Suprapubic skin (tissue), 4 donors: ENCODE measurements around the gene AUTS2. TPM values are rescaled to one million over a fixed set of nuclear protein-coding genes. Genes with fewer than 3 reads are reported as not detected.

Experiments used
- DNase-seq, 2 donors: peaks; one replicate each; pipeline ENCODE4 v3.0.0-alpha.2; 2019; ENCODE audit warnings: low spot score in 2 of 2
- H3K27ac ChIP-seq: fragments of 200-600 bp; sonication (generic); one replicate; pipeline ENCODE4 v1.5.1; 2019
- H3K27me3 ChIP-seq: fragments of 200-600 bp; sonication (generic); one replicate; pipeline ENCODE4 v1.5.1; 2019
- H3K36me3 ChIP-seq: fragments of 200-600 bp; sonication (generic); one replicate; pipeline ENCODE4 v1.5.1; 2019
- H3K4me1 ChIP-seq: fragments of 200-600 bp; sonication (generic); one replicate; pipeline ENCODE4 v1.5.1; 2019
- H3K4me3 ChIP-seq: fragments of 200-600 bp; sonication (generic); one replicate; pipeline ENCODE4 v1.5.1; 2019; ENCODE audit warnings: mild to moderate bottlenecking
- H3K9me3 ChIP-seq: fragments of 200-600 bp; sonication (generic); one replicate; pipeline ENCODE4 v1.5.1; 2019
- EP300 ChIP-seq: sonication (generic); formaldehyde crosslinking; IDR thresholded peaks from one replicate; pipeline ENCODE4 v1.6.1; 2017; ENCODE audit warnings: antibody characterized with exemption
- POLR2A ChIP-seq, 2 donors: fragments of 450-650 bp; IDR thresholded peaks; one replicate each; pipeline ENCODE4 v1.6.1; 2017; ENCODE audit warnings: antibody characterized with exemption in 2 of 2, mild to moderate bottlenecking in 2 of 2, moderate library complexity in 2 of 2
- POLR2AphosphoS5 ChIP-seq, 3 donors: sonication (generic); formaldehyde crosslinking; IDR thresholded peaks; one replicate each; pipeline ENCODE4 v1.6.1; 2017; ENCODE audit warnings: antibody characterized with exemption in 3 of 3
- WGBS: methylation state at CpG from one replicate; pipeline ENCODE4 v1.1.5; 2018; 5-methylcytosine and 5-hydroxymethylcytosine counted together
- total RNA-seq, 4 donors: library from RNA; depleted of rRNA; stranded (reverse); fragments of >200 nt; gene quantifications; one replicate each; pipeline ENCODE4 v1.1.0, GENCODE V29; 2016
- TF ChIP-seq, protein P1 (sequence below), 2 donors: fragments of 200-600 bp in 1 of 2; fragments of 450-650 bp in 1 of 2; sonication (generic) in 1 of 2; IDR thresholded peaks; one replicate each; pipeline ENCODE4 v1.5.1; 2016 to 2019; ENCODE audit warnings: antibody characterized with exemption in 2 of 2, mild to moderate bottlenecking in 1 of 2, moderate library complexity in 1 of 2

The AUTS2 gene
- total RNA-seq, 4 donors from 2014 or later, result 31.0 to 102 (median 56.4) TPM

DNA sequence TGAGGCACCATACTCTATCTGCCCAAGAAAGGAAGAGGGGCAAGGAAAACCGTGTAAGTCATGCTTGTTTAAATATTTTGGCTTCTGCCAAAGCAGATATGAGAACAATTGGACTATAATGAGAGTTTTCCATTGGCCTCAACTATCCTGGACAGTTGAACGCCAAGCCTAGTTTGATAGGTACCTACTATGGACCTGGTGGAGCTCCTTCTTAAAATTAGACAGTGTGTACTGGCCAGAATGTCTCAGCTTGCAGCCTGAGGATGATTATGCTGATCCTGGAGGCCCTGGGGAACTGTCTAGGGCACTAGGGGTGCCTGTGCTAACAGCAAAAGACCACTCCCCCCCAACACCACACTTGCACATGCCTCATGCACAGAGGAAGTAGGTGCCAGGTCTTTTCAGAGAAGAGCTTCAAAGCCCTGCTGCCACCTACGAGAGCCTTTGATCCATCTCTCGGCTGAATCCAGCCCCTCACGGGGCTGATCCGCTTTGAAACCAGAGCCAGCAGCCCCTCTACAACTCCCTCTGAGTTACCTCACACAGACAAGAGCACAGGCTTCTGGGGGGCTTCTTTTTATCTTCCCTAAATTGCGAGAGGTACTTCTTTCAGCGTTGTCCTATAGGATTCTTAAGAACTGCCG, 1059.8 kb downstream of the AUTS2 start:
- no peaks in the 10 kb centered on the region for H3K36me3 ChIP-seq
- WGBS, result 90% methylated on average over 9 of the region's 9 CpGs
- H3K27me3 ChIP-seq, result no peaks in the 10 kb centered on the region
- no peaks in the 10 kb centered on the region for H3K9me3 ChIP-seq
- no peak overlapping the region for H3K4me3 ChIP-seq
- no peak for DNase-seq
- H3K4me1 ChIP-seq, result no peaks in the 10 kb centered on the region
- H3K27ac ChIP-seq, result no peak overlapping the region
- TF ChIP-seq POLR2AphosphoS5 (IDR thresholded peaks at IDR 0.05) (no peak), EP300 (no peak)

DNA sequence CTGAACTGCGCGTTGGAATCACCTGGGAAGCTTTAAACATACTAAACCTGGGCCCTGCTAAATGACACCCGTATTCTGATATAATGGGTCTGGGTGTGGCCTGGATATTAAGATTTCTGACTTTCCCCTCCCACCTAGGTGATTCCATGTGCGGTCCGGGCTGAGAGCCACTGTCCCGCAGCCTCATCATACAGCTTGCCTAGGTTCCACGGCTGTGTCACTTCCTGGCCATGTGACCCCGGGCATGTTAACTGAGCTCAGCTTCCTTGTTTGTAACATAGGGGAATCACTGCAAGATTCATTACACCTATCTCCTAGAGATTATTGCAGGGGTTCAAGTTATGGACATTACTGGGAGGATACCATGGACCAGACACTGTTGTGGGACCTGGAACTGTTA, 1061.0 kb downstream of the AUTS2 start:
- TF ChIP-seq EP300 (no peak), POLR2A (IDR thresholded peaks at IDR 0.05) (no peak), POLR2AphosphoS5 (IDR thresholded peaks at IDR 0.05) (no peak)
- TF ChIP-seq, protein P1, sequence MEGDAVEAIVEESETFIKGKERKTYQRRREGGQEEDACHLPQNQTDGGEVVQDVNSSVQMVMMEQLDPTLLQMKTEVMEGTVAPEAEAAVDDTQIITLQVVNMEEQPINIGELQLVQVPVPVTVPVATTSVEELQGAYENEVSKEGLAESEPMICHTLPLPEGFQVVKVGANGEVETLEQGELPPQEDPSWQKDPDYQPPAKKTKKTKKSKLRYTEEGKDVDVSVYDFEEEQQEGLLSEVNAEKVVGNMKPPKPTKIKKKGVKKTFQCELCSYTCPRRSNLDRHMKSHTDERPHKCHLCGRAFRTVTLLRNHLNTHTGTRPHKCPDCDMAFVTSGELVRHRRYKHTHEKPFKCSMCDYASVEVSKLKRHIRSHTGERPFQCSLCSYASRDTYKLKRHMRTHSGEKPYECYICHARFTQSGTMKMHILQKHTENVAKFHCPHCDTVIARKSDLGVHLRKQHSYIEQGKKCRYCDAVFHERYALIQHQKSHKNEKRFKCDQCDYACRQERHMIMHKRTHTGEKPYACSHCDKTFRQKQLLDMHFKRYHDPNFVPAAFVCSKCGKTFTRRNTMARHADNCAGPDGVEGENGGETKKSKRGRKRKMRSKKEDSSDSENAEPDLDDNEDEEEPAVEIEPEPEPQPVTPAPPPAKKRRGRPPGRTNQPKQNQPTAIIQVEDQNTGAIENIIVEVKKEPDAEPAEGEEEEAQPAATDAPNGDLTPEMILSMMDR (IDR thresholded peaks at IDR 0.05), result no peak
- no peak for DNase-seq
- Histone ChIP-seq H3K9me3 (no peaks in the 10 kb centered on the region), H3K27me3 (no peaks in the 10 kb centered on the region), H3K4me1 (no peaks in the 10 kb centered on the region), H3K27ac (no peak overlapping the region), H3K4me3 (no peak overlapping the region), H3K36me3 (no peaks in the 10 kb centered on the region)
- WGBS, result 89% methylated on average over 6 of the region's 8 CpGs

DNA sequence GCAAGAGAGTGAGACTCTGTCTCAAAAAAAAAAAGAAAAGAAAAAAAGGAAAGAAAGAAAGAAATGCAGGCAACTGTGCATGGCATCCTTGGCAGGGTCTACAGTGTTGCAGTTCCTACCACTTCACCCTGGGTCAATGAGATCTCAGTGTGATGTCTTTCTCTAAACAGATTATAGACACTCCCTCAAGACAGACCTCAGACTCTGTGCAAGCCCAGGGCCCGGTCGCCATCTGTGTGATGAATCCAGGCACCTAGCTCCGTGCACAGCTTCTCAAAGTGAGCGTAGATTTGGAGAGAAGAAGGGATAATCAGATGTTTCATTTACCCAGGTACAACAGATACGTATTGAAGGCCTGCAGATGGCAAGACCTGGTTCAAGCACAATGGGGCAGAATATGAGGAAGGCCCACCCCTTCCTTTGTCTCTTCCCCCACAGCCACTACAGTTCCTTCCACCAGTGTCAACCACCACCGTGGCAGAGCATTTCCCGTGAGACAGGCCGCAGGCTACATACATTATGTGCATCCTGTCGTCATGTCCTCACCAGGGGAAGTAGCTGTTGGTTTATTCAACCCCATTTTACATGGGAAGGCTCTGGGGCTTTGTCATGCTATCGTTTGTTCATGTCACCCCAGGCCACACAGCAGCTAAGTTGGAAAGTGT, 1062.0 kb downstream of the AUTS2 start:
- no peaks in the 10 kb centered on the region for H3K36me3 ChIP-seq
- DNase-seq, result no peak
- no peak overlapping the region for H3K27ac ChIP-seq
- H3K4me3 ChIP-seq, result no peak overlapping the region
- WGBS, result 93% methylated on average over 10 of the region's 10 CpGs
- H3K4me1 ChIP-seq, result no peaks in the 10 kb centered on the region
- H3K9me3 ChIP-seq, result no peaks in the 10 kb centered on the region
- TF ChIP-seq POLR2AphosphoS5 (IDR thresholded peaks at IDR 0.05) (no peak), POLR2A (IDR thresholded peaks at IDR 0.05) (no peak), EP300 (no peak)
- TF ChIP-seq, protein P1 (IDR thresholded peaks at IDR 0.05), result no peak
- H3K27me3 ChIP-seq, result no peaks in the 10 kb centered on the region

DNA sequence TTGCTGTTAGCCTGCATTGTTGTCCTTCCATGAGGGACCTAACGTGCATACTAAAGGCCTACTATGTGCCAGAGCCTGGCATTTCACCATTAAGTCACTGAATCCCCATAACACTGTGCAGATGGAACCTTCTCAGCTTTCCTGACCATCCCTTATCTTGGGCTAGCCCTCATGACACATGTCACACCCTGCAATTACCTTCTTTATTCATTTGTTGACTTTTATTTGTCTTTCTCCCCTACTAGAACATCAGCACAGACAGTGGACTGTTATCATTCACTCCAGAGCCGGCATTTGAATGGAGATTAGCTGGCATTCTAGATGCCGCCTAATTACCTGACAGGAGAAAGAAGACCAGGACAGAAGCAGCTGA, 1062.5 kb downstream of the AUTS2 start:
- Histone ChIP-seq H3K27me3 (no peaks in the 10 kb centered on the region), H3K27ac (no peak overlapping the region), H3K4me1 (no peaks in the 10 kb centered on the region), H3K4me3 (no peak overlapping the region), H3K9me3 (no peaks in the 10 kb centered on the region), H3K36me3 (no peaks in the 10 kb centered on the region)
- DNase-seq, result no peak
- whole genome bisulfite sequencing, result 100% methylated on average over 3 of the region's 3 CpGs
- TF ChIP-seq EP300, result no peak
- no peak for TF ChIP-seq POLR2AphosphoS5 (IDR thresholded peaks at IDR 0.05)
- TF ChIP-seq, protein P1 (IDR thresholded peaks at IDR 0.05), result no peak
- TF ChIP-seq POLR2A (IDR thresholded peaks at IDR 0.05), result no peak

DNA sequence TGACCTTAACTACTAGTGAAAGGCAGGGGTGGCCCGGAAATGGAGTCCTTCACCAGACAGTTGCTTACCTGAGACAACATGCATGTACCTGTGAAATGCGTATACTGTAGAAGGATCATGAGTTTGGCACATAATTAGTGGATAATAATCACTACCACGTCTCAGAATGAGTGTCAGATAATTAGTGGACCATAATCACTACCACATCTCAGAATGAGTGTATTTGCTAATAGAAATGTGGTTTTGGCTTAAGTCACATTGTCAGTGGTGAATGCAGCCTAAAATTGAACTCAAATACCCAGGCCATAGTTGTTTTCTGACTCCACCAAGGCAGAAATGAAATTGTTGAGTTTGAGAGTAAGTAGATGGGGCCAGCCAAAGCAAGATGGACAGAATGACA, 1065.4 kb downstream of the AUTS2 start:
- DNase-seq, result no peak
- no peak overlapping the region for H3K27ac ChIP-seq
- no peaks in the 10 kb centered on the region for H3K27me3 ChIP-seq
- H3K36me3 ChIP-seq, result no peaks in the 10 kb centered on the region
- WGBS, result 40% methylated on average over 3 of the region's 3 CpGs
- H3K4me3 ChIP-seq, result no peak overlapping the region
- no peaks in the 10 kb centered on the region for H3K9me3 ChIP-seq
- TF ChIP-seq POLR2AphosphoS5 (IDR thresholded peaks at IDR 0.05) (no peak), POLR2A (IDR thresholded peaks at IDR 0.05) (no peak), EP300 (no peak)
- TF ChIP-seq, protein P1 (IDR thresholded peaks at IDR 0.05), result no peak
- peaks cover 5% of the 10 kb centered on the region for H3K4me1 ChIP-seq
